NCI-H1694 treated with DMSO at 0.1 percent for 48 hours (cell line): ENCODE results near the gene VEZT.
"Not testable (repeated sequence)": the region's sequence is repeated elsewhere in the genome, so short reads cannot be mapped to it uniquely, and the experiment has no call there.

Experiments
- DNase-seq: peaks from one replicate; lab custom pipeline; 2025; lab: John Stamatoyannopoulos, UW

The VEZT gene, protein sequence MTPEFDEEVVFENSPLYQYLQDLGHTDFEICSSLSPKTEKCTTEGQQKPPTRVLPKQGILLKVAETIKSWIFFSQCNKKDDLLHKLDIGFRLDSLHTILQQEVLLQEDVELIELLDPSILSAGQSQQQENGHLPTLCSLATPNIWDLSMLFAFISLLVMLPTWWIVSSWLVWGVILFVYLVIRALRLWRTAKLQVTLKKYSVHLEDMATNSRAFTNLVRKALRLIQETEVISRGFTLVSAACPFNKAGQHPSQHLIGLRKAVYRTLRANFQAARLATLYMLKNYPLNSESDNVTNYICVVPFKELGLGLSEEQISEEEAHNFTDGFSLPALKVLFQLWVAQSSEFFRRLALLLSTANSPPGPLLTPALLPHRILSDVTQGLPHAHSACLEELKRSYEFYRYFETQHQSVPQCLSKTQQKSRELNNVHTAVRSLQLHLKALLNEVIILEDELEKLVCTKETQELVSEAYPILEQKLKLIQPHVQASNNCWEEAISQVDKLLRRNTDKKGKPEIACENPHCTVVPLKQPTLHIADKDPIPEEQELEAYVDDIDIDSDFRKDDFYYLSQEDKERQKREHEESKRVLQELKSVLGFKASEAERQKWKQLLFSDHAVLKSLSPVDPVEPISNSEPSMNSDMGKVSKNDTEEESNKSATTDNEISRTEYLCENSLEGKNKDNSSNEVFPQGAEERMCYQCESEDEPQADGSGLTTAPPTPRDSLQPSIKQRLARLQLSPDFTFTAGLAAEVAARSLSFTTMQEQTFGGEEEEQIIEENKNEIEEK

DNA sequence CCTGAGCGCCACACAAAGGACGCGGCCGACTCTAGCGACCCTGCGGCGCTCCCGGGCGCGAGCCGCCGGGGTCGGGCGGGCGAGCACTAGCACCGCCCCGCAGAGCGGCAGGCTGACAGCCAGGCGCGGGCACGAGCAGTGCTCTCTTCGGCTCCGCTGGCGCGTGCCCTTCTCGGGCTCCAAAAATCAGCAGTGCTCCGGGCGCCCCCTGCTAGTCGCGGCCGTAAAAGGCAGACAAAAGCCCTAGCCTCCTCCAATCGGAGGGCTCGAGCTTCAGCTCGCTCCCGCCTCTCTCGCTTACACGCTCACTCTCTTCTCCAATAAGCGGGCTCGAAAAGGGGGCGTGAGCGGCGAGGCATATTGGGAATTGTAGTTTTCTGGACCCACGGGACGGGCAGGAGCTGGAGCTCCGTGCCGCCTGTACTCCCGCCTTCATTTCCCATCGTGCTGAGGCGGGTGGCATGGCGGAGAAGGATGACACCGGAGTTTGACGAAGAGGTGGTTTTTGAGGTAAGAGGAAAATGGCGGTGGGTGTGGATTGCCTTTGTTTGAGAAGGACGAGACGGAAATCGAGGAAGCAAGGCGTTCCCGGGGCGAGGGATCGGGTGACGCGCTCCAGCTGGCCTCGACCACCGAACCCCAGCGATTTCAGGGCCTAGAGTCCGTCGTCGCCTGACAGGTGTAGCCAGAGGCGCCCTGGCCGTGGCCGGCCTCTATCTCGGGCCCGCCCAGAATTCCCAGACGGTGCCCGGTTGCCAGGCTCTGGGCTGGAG lies at the start of gene VEZT, which contains the start of gene FGD6:
Gene VEZT (plus strand): TSS at position 431 of the 773 bp plus-strand sequence. CDS start 44 bp downstream, at position 475.
Gene FGD6 (minus strand): TSS at position 91 of the 773 bp plus-strand sequence. CDS start 227 bp downstream, outside the sequence.
- peak; percentile 96 for DNase-seq

DNA sequence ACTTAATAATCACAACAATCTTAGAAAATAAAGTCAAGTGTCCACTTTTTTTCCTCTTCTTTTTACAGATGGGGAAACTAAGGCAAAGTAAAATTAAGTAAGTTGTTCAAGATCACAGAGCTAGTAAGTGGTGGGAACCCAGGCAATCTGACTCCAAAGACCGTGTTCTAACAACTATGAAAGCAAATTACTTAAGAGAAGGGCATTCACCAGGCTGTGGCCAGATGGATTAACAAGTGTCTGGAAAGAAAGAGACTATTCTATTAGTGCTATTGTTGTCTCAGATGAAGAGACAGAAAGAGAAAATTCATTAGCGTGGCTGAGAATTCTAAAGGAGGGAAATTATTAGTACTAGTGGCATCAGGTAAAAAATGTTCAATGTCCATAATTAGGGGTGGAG lies 48.9 kb upstream of the VEZT start:
- DNase-seq, result no peak

DNA sequence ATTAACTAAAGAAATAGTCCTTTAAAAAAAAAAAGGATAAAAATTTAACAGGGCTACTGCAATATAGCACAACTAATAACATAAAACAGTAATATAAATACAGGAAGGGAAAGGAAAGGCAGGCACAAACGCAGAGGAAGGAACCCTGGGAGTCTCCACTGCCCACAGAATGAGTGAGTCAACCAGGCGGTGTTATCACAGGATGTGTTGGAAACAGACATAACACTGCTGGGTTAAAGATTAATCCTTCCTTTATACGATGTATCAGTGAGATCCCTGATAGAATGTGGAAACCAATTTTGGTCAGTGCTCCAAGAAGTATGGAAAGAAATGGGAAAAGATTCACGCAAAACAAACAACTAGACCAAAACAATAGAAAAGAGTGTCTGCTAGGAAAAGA lies 48.2 kb upstream of the VEZT start:
- no peak for DNase-seq

DNA sequence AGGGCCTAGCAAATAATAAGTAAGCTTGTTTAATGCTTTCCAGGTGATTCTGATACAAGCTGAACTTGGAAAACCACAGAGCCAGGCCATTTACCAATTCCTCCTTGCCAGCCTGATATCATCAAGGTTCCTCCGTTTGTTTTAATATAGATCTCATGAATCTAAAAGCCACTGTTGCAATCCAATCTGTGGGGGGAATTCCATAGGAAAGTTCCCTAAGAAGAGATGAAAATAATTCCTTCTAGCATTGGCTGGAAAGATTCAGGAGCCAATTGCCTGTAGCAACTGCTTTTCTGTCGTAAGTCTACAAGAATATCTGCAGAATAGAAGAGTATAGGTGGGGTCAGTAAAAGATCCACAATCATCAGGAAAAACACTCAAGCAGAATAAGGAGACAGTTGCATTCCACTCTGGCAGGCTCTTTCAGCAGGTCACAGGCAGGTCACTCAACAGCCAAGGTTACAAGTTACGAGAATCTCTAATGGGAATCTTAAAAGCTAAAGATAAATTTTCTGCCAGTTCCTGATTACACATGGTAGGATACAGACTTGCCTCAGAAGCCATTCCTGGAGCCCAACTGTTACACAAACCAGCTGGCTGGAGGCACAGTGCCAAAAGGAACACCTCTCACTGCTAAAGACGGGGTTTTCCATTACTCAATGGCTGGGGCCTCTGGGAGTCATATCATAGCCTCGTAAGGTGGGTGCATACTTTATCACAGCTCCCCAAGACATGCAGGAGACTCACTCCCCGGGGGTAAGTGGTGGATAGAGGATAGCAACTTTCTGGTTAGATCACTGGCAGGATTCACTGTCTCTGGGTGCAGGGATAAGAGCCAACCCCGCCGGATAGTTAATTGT lies 44.0 kb upstream of the VEZT start:
- DNase-seq, result peak; percentile 0

DNA sequence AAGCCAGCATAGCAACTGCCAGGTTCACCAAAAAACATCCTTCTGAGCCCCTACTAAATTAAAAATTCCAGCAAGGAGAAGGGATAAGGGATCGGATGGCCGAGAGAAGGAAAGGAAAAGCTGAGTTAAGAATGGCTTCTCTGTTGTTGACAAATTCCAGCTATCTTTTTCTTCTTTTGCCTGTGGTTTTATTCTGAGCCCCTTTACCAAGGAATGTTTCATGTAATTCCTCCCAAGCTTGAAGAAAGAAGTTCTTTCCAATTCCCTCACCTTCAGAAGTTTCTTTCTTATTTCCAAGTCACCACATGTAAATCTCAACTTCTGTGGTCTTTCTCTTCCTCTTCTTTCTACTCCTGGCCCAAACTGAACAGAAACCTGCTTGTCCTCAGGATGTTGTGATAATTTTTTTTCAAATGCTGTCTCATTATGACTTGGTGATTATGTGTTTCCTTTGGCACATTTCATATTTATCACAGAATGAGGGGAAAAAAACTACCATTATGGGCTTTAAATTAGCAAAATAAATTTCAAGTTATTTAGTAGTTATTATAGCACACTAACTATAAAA lies 40.3 kb upstream of the VEZT start:
- DNase-seq, result no peak

DNA sequence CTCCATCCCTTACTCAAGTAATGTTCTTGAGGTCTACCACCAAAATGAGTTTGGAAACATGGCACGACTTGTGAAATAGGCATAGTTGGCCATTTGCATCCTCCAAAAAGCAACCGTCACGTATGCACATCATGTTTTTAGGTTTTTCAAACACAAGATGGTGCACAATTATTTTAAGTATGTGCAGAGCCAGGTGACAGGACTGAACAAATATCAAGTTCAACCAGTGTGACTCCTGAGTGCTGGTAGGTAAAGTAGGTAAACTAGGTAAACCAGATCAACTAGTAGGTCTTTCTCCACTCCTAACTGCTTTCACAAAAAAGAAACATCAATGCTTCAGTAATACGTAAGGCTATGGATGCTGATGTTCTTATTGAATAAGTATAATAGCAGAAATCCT lies 39.5 kb upstream of the VEZT start:
- DNase-seq, result no peak

DNA sequence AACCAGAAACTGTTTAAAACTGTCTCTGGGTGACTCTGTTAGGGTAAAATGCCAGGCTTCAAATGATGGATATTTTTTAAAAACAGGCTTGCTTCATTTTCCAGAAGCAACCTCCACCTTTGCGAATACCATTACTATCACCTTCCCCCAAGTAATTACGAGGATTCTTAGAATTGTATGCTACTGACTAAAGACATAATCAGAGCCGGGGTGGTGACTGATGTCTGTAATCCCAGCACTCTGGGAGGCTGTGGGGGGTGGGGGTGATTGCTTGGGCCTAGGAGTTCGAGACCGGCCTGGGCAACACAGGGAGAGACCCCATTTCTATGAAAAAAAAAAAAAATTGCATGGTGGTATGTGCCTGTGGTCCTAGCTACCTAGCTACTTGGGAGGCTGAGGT lies 38.6 kb upstream of the VEZT start:
- no peak for DNase-seq

DNA sequence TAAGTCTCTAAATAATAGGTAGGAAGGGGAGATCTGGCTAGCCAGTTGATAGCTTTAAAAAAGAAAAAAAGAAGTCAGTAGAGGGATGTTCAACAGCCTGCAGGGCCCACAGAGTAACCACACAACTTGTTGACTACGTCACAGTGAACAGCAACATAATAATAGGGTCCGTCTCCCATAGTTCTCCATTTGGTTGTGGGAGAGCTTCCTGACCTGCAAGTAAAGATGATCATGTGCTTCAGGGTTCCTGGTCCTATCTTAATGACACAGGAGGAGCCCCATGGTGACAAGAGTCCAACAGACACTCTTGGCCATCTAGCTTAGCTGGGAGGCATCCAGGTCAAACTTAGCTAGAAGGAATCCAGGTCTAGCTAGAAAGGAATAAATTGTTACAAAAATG lies 36.5 kb upstream of the VEZT start:
- no peak for DNase-seq

DNA sequence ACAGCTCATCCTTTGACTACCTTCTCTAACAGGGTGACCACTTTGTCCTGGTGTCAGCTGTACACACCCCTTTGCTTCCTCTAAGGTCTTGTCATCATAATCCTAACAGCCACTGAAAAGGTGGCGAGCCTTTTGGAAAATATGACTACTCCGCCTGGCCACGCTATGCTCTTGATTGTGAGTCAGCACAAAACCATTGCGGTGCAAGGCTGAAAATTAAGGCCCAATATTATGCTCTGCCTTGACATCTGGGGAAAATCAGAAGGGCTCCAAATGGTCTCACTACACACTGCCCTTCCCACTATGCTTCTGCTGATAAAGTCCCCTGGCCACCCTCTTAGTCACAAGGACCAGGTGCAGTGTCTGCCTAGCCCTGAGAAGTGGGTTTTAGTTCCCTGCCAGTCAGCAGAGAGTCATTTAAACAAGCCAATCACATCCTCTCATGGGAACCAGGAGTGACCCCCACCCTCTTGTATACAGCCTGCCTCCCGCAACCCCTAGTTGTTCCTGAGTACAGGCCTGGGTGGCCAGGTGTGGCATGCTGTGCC lies 34.7 kb upstream of the VEZT start:
- no peak for DNase-seq

DNA sequence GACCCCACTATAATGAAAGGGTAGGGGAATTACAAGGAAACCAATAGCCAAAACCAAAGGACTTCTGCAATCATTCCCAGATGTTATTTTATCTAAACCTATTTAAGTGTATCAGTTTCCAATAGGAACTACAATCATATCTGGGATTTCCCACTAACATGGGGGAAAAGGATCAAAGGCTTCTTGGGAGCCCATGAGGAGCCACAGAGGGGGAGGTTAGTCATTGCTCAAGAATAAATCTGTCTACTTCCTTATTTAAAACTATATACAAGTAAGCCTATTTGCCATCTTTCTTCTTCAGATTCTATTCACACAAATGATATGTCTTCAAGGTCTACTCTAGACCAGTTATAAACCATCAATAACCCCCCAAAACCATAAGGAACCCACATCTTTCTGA lies 33.5 kb upstream of the VEZT start:
- DNase-seq, result no peak

DNA sequence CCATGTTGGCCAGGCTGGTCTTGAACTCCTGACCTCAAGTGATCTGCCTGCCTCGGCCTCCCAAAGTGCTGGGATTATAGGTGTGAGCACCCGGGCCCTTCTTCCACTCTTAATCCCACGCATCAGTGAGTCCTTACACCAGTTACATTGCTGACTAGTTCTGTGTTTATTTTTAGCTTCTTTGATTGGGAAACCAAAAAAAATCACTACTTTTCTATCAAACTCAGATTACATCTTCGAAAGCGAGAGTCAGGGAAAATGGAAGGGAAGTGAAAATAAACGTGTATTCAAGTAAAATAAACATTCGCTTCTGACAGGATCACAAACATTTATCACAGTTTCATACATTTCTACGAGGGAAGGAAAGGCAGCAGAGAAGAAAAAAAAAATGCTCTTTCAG lies 32.5 kb upstream of the VEZT start:
- no peak for DNase-seq

DNA sequence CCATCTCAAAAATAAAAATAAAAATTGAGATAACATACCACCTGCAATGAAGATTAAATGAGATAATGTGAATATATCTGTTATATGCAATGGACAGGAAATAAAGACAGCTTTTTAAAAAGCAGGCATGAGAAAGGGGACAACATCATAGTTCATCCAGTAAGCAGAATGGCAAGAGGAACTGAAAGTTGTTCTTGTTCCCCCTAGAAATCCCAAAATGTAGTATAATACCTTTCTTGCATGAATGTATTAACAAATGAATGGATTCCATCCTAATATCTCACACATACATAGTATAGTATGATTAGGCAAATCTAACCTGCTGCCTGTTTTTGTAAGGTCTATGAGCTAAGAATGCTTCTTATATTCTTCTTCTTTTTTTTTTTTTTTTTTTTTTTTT lies 31.8 kb upstream of the VEZT start:
- DNase-seq, result no peak

DNA sequence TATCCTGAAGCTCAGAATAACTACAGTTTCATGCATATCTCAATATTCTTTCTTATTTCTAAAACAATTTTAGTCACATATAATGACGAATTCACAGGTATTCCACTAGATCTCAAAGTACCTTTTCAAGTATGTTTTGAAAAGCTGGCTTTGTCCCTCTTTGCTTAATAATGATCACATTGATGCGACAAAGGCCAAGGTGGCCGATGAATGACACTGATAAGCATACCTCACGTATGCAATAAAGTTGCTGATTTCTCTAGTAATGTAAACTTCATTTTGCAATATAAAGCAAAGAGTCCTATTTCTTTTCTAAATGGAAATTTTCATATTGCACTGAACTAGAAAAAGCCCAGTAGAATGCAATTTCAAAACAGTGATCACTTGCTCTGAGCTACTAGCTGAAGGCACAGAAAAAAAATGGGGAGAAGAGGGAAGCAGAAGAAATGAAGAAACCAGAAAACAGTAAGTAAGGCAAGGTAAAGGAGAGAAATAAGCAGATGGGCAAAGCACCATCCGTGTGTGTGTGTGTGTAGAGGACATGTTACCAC lies 29.7 kb upstream of the VEZT start:
- no peak for DNase-seq

DNA sequence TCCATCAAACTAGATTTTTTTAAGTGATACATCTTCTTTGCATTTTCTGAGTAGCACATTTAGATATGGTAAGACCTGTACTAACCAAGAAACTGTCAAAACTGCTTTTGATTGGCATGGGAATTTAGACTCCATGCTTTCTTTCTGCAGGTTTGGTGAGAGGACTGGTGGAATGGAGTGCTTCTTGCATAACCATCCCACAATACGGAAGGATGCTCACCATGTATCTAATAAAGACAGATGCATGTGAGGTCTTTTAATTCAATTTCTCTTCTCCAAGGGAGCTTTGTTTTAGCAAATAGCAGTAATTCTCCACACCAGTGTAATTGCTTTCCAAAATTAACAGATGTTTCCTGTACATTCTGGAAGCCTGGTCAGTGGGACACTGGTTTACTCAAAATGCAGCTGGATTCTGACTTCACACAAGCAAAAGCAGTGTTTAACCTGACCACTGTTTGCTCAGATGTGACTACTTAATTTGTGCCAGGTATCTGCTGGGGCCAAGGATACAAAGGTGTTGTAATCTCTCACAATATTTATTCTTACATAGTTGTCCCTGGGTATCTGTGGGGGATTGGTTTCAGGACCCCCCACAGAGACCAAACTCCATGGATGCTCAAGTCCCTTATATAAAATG lies 26.4 kb upstream of the VEZT start:
- DNase-seq, result no peak

DNA sequence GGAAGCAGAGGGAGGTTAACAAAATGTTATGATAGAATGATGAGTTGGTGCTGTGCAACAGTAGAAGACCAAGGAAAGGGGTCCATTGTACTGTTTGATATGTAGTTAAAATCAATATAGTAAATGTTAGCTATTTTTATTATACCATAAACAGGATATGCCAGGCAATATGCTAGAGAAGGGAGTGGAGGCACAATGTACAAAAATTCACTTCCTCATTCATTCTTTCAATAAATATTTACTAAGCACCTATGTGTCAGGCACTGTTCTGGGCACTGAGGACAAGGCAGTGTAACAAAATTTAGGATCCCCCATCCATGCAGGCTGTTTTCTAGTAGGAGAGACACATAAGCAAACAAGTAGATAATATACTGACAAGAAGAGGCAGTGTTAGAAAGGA lies 25.3 kb upstream of the VEZT start:
- DNase-seq, result no peak

DNA sequence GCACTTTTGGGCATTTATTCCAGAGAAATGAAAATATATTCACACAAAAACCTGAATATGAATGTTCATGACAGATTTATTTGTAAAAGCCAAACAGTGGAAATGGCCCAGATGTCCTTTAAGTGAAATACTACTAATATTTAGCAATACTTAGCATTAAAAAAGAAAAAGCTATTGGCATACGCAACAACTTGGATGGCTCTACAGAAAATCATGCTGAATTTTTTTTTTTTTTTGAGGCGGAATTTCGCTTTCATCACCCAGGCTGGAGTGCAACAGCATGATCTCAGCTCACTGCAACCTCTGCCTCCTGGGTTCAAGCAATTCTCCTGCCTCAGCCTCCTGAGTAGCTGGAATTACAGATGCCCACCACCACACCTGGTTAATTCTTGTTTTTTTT lies 24.5 kb upstream of the VEZT start:
- no peak for DNase-seq

DNA sequence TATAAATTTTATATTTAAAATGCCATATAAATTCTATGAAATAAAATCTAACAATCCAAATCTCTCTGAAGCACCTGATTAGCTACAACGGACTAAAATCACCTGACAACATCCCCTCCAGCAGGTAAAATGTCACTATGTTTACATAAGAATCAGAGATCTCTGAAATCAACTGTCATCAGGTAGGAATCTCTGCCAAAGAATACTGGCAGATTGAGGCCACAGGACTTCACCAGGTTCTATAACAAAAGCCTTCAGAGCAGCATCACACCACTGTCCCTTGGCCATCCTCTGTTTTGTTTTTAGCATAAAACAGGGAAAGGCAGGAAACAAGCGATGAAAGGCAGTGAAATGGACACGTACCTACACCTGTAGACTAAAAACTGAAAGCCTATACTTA lies 22.5 kb upstream of the VEZT start:
- no peak for DNase-seq

DNA sequence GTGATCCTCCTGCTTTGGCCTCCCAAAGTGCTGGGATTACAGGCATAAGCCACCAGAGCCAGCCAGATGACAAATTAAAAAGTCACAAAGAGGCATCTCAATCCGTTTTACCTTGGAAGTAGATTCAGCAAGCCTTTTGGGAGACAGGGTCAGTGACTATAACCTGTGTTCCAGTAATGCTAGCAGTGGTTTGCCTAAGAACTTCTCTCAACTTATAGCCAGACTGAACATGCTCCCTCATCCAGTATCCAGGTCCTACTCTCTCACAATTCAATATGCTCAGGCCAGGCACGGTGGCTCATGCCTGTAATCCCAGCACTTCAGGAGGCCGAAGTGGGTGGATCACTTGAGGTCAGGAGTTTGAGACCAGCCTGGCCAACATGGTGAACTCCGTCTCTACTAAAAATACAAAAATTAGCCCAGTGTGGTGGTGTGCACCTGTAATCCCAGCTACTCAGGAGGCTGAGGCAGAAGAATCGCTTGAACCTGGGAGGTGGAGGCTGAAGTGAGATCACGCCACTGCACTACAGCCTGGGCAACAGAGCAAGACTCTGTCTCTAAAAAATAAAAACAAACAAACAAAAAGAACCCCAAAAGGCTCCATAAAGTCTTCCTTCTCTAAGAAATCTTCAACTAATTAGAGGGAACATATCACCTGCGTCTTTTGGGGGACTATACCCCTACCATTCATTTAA lies 20.6 kb upstream of the VEZT start:
- not testable (repeated sequence) for DNase-seq

DNA sequence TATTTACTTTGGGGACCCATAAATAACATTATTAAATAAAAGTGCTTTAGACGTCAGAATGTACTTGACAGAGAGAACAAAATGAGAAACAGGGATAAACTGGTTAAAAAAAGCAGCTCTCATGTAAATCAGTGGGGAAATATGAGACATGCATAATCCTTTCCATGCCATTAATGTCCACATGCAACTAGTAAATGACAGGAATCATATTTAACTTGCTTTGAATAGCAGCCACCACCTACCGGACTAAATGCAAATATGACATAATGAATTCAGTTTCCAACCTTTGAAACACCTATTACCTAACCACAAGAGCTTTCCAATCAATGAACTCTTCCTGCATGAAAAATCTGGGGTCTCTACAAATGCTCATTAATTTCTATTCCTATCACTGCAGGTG lies 20.0 kb upstream of the VEZT start:
- no peak for DNase-seq

DNA sequence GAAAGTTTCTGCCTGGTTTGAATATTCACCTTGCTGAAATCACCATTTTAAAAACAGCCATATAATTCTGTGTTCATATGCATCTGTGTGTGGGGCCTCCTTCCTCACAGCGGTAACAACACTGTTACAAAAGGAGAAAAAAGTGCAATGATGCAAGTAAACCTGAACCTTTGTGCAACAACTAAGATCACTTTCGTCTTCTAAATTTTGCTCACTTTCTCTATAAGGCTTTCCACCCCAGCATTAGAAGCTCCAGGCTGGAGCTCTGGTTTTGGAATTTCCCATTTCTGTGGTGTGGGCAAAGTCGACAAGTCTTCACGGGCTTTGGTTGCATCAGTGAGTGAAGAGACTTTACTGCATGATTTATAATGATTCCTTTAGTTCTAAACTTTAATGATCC lies 18.7 kb upstream of the VEZT start:
- no peak for DNase-seq
